CD14-positive monocyte (primary cell): ENCODE data around the gene ZNF827. TPM values are rescaled to one million over a fixed set of nuclear protein-coding genes. Genes with fewer than 3 reads are reported as not detected.
A peak's percentile ranks its signal among the peaks of the same experiment; 100 is the strongest.

Source experiments
- DNase-seq, 3 donors: peaks; one replicate each; pipeline ENCODE4 v3.0.0-alpha.2; 2011 to 2022
- H2AFZ ChIP-seq: 2 replicates; pipeline ENCODE4 v1.6.0; 2012; ENCODE audit warnings: mild to moderate bottlenecking, low read depth, low read length, inconsistent platforms; ENCODE audit not compliant: insufficient read depth, poor library complexity, severe bottlenecking
- H3K27ac ChIP-seq, 2 donors: 1 replicate in 1 of 2; 2 replicates in 1 of 2; pipeline ENCODE4 v1.5.1; 2012 to 2013; ENCODE audit warnings: low read length in 2 of 2, control low read depth in 1 of 2, inconsistent platforms in 1 of 2, low read depth in 1 of 2, mild to moderate bottlenecking in 1 of 2
- H3K27me3 ChIP-seq, 2 donors: one replicate each; pipeline versions ENCODE4 v1.6.0 to v1.6.1; 2011 to 2013; ENCODE audit warnings: low read length in 2 of 2; ENCODE audit not compliant: control insufficient read depth in 2 of 2, insufficient read depth in 2 of 2
- H3K36me3 ChIP-seq, 2 donors: replicated peaks in 1 of 2; 1 replicate in 1 of 2; 2 replicates in 1 of 2; pipeline versions ENCODE4 v1.5.1 to v1.6.1; 2012 to 2013; ENCODE audit warnings: low read length in 2 of 2, control low read depth in 1 of 2, inconsistent platforms in 1 of 2, mild to moderate bottlenecking in 1 of 2; ENCODE audit not compliant: insufficient read depth in 2 of 2, control insufficient read depth in 1 of 2
- H3K4me1 ChIP-seq, 2 donors: 1 replicate in 1 of 2; 2 replicates in 1 of 2; pipeline versions ENCODE4 v1.5.1 to v1.6.1; 2012 to 2013; ENCODE audit warnings: low read length in 2 of 2, control low read depth in 1 of 2, inconsistent platforms in 1 of 2, mild to moderate bottlenecking in 1 of 2, moderate library complexity in 1 of 2; ENCODE audit not compliant: insufficient read depth in 2 of 2, control insufficient read depth in 1 of 2
- H3K4me2 ChIP-seq: replicated peaks from 2 replicates; pipeline ENCODE3; 2012; ENCODE audit warnings: low read length, moderate library complexity, mild to moderate bottlenecking; ENCODE audit not compliant: poor library complexity, severe bottlenecking; ENCODE audit errors: extremely low read depth
- H3K4me3 ChIP-seq, 3 experiments: fragments of 200-600 bp in 1 of 3; sonication (generic) in 1 of 3; replicated peaks in 1 of 3; 1 replicate in 2 of 3; 2 replicates in 1 of 3; pipeline ENCODE4 v1.5.1; 2011 to 2013; ENCODE audit warnings: low read length in 3 of 3, mild to moderate bottlenecking in 3 of 3, control low read depth in 2 of 3, low read depth in 2 of 3, inconsistent platforms in 1 of 3, moderate library complexity in 1 of 3
- H3K79me2 ChIP-seq: 2 replicates; pipeline ENCODE4 v1.6.0; 2012; ENCODE audit warnings: mild to moderate bottlenecking, control low read depth, inconsistent platforms, low read length, moderate library complexity; ENCODE audit not compliant: insufficient read depth
- H3K9ac ChIP-seq: 2 replicates; pipeline ENCODE4 v1.6.0; 2017; ENCODE audit warnings: low read length, mild to moderate bottlenecking; ENCODE audit not compliant: insufficient read depth, poor library complexity, severe bottlenecking
- H3K9me3 ChIP-seq, 2 donors: replicated peaks in 1 of 2; 1 replicate in 1 of 2; 2 replicates in 1 of 2; pipeline versions ENCODE4 v1.5.1 to v1.6.1; 2012 to 2013; ENCODE audit warnings: low read length in 2 of 2, control low read depth in 1 of 2; ENCODE audit not compliant: control insufficient read depth in 1 of 2, insufficient read depth in 1 of 2
- H4K20me1 ChIP-seq: 2 replicates; pipeline ENCODE4 v1.6.0; 2012; ENCODE audit warnings: mild to moderate bottlenecking, low read length, control low read depth, moderate library complexity; ENCODE audit not compliant: insufficient read depth
- H3K27ac Mint-ChIP-seq, 7 donors: one replicate each; pipeline ENCODE4 v1.8.0; 2020; ENCODE audit warnings: mild to moderate bottlenecking in 7 of 7, mixed read lengths in 7 of 7, moderate library complexity in 6 of 7, inconsistent platforms in 2 of 7
- H3K27me3 Mint-ChIP-seq, 3 donors: one replicate each; pipeline ENCODE4 v1.8.0; 2021 to 2022; ENCODE audit warnings: low read depth in 3 of 3, mild to moderate bottlenecking in 3 of 3, mixed read lengths in 3 of 3, moderate library complexity in 3 of 3, inconsistent platforms in 1 of 3
- H3K36me3 Mint-ChIP-seq, 2 donors: one replicate each; pipeline ENCODE4 v1.8.0; 2020; ENCODE audit warnings: mixed read lengths in 2 of 2, inconsistent platforms in 1 of 2, mild to moderate bottlenecking in 1 of 2
- H3K4me1 Mint-ChIP-seq: one replicate; pipeline ENCODE4 v1.8.0; 2020; ENCODE audit warnings: mild to moderate bottlenecking, mixed read lengths
- H3K4me3 Mint-ChIP-seq, 2 donors: one replicate each; pipeline ENCODE4 v1.8.0; 2020; ENCODE audit warnings: mild to moderate bottlenecking in 2 of 2, mixed read lengths in 2 of 2, moderate library complexity in 1 of 2
- H3K9me3 Mint-ChIP-seq, 7 donors: one replicate each; pipeline ENCODE4 v1.8.0; 2020 to 2022; ENCODE audit warnings: mixed read lengths in 7 of 7, mild to moderate bottlenecking in 6 of 7, moderate library complexity in 6 of 7, inconsistent platforms in 2 of 7
- CTCF ChIP-seq: fragments of 200-600 bp; IDR thresholded peaks from one replicate; pipeline ENCODE4 v1.8.0; 2022; ENCODE audit warnings: antibody characterized with exemption, mild to moderate bottlenecking
- WGBS: methylation state at CpG from one replicate; pipeline ENCODE4 v1.1.5; 2013; ENCODE audit warnings: missing lambda C conversion rate; ENCODE audit not compliant: insufficient coverage; 5-methylcytosine and 5-hydroxymethylcytosine counted together
- intact Hi-C, 2 donors: fragments of 100-400 bp; cut with micrococcal nuclease; formaldehyde crosslinking; loops; one replicate each; pipeline versions ENCODE4 v1.15.0 to v1.15.1; 2023
- polyA plus RNA-seq, 3 donors: library from polyadenylated mRNA; depleted of rRNA in 1 of 3; unstranded in 2 of 3; stranded (reverse) in 1 of 3; fragments of 300-500 nt in 2 of 3; fragments of >200 nt in 1 of 3; fragmentation: Illumina TruSeq in 2 of 3; gene quantifications; 1 replicate in 2 of 3; 2 replicates in 1 of 3; pipeline ENCODE4 v1.2.3, GENCODE V29; 2012 to 2021

Gene ZNF827
- polyA plus RNA-seq, 3 donors, result 0.04 TPM; not detected in 2

- no peak overlapping the region for H3K4me3 ChIP-seq
- H3K36me3 Mint-ChIP-seq, result no peaks in the 10 kb centered on the region
- no peak for TF ChIP-seq CTCF
- intact Hi-C loops, result no loop called here
- no peaks in the 10 kb centered on the region for H3K9me3 ChIP-seq
- H3K27ac Mint-ChIP-seq, result no peak overlapping the region
- no peaks in the 10 kb centered on the region for H3K36me3 ChIP-seq
- H3K27ac ChIP-seq, result no peak overlapping the region
- no peak overlapping the region for H2AFZ ChIP-seq
- peaks cover 0 to 2% of the 10 kb centered on the region in 2 donors for H3K4me1 ChIP-seq
- no peaks in the 10 kb centered on the region for H3K79me2 ChIP-seq
- peaks cover 11% of the 10 kb centered on the region for H3K4me1 Mint-ChIP-seq
- H4K20me1 ChIP-seq, result no peaks in the 10 kb centered on the region
- 93% methylated on average over 3 of the region's 8 CpGs for WGBS
- no peak overlapping the region for H3K4me2 ChIP-seq
- no peak overlapping the region for H3K4me3 Mint-ChIP-seq
- no peaks in the 10 kb centered on the region for H3K9me3 Mint-ChIP-seq
- H3K27me3 ChIP-seq, result no peaks in the 10 kb centered on the region
- no peak overlapping the region for H3K9ac ChIP-seq
- peaks cover 0 to 2% (median 0%) of the 10 kb centered on the region in 3 donors for H3K27me3 Mint-ChIP-seq
- DNase-seq, result no peak
Observed at GRCh38 chr4:145859426-145859825, 79.2 kb downstream of the ZNF827 start.

DNA sequence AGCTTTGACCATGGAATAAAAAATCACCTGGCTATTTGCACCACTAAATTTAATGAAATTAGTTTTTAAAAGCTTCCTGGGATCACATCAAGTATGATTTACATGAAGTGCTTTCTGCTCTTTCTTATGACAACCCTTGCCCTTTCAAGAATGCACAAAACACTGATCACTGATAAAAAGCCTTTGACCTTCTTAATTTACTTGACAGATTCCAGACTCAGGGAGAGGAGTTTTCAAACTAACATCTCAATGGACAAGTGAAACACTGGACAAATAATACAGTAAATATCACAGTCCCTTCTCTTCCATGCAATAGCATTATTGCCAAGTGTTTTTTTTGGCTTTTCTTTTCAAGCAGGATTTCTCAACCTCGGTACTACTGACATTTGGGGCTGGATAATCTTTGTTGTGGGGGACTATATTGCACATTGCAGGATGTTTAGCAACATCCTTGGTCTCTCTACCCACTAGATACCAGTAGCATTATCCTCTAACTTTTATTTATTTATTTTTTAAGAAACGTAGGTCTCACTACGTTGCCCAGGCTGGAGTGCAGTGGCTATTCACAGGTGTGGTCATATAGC is 86.3 kb downstream of the ZNF827 start:
- Mint-ChIP-seq H3K9me3 (peaks cover 0 to 2% (median 0%) of the 10 kb centered on the region in 7 donors), H3K4me1 (peaks cover 19% of the 10 kb centered on the region), H3K27me3 (peaks cover 0 to 1% (median 0%) of the 10 kb centered on the region in 3 donors), H3K27ac (no peak overlapping the region), H3K36me3 (no peaks in the 10 kb centered on the region), H3K4me3 (no peak overlapping the region)
- intact Hi-C loops, result no loop called here
- H3K27ac ChIP-seq, result no peak overlapping the region
- no peak overlapping the region for H3K9ac ChIP-seq
- no peak overlapping the region for H3K4me3 ChIP-seq
- no peaks in the 10 kb centered on the region for H4K20me1 ChIP-seq
- no peak for TF ChIP-seq CTCF
- H3K27me3 ChIP-seq, result no peaks in the 10 kb centered on the region
- no peaks in the 10 kb centered on the region for H3K9me3 ChIP-seq
- H2AFZ ChIP-seq, result peak overlapping the region; percentile 41
- no peaks in the 10 kb centered on the region for H3K79me2 ChIP-seq
- WGBS, result 0% methylated on average over 2 of the region's 3 CpGs
- DNase-seq, result no peak
- no peaks in the 10 kb centered on the region for H3K36me3 ChIP-seq
- no peak overlapping the region for H3K4me2 ChIP-seq
- H3K4me1 ChIP-seq, result peaks cover 6% of the 10 kb centered on the region in 2 donors
